GM23248 (cell line): Measurements from ENCODE around the gene SSR3. TPM values are rescaled to one million over a fixed set of nuclear protein-coding genes. Genes with fewer than 3 reads are reported as not detected.
A peak's percentile ranks its signal among the peaks of the same experiment; 100 is the strongest.
"Not testable (repeated sequence)": the region's sequence is repeated elsewhere in the genome, so short reads cannot be mapped to it uniquely, and the experiment has no call there.

Source experiments
- DNase-seq: peaks from one replicate; pipeline ENCODE4 v3.0.0-alpha.2; 2015
- H2AFZ ChIP-seq: fragments of 200-600 bp; sonication (generic); 2 replicates; pipeline ENCODE4 v1.6.1; 2016; ENCODE audit warnings: antibody characterized with exemption
- H3F3A ChIP-seq: fragments of 200-600 bp; sonication (generic); 2 replicates; pipeline ENCODE4 v1.6.1; 2016; ENCODE audit warnings: mild to moderate bottlenecking, antibody characterized with exemption, mixed run types; ENCODE audit not compliant: insufficient read depth
- H3K27ac ChIP-seq: fragments of 200-600 bp; sonication (generic); 2 replicates; pipeline ENCODE4 v1.5.1; 2016; ENCODE audit warnings: mild to moderate bottlenecking
- H3K27me3 ChIP-seq: fragments of 200-600 bp; sonication (generic); replicated peaks from 2 replicates; pipeline ENCODE4 v1.6.1; 2016; ENCODE audit warnings: mild to moderate bottlenecking; ENCODE audit not compliant: insufficient read depth
- H3K36me3 ChIP-seq: fragments of 200-600 bp; sonication (generic); 2 replicates; pipeline ENCODE4 v1.6.1; 2016; ENCODE audit warnings: low read depth, mild to moderate bottlenecking
- H3K4me1 ChIP-seq: fragments of 200-600 bp; sonication (generic); 2 replicates; pipeline ENCODE4 v1.6.1; 2016; ENCODE audit warnings: mild to moderate bottlenecking; ENCODE audit not compliant: insufficient read depth
- H3K4me2 ChIP-seq: fragments of 200-600 bp; sonication (generic); one replicate; pipeline ENCODE4 v1.6.1; 2016; ENCODE audit warnings: mild to moderate bottlenecking; ENCODE audit not compliant: unreplicated experiment
- H3K4me3 ChIP-seq: fragments of 200-600 bp; sonication (generic); 2 replicates; pipeline ENCODE4 v1.5.1; 2016; ENCODE audit warnings: mild to moderate bottlenecking
- H3K79me2 ChIP-seq: fragments of 200-600 bp; sonication (generic); 2 replicates; pipeline ENCODE4 v1.6.1; 2016; ENCODE audit warnings: mild to moderate bottlenecking; ENCODE audit not compliant: insufficient read depth
- H3K9ac ChIP-seq: fragments of 200-600 bp; sonication (generic); 2 replicates; pipeline ENCODE4 v1.6.1; 2016; ENCODE audit warnings: mild to moderate bottlenecking
- H3K9me2 ChIP-seq: fragments of 200-600 bp; sonication (generic); 2 replicates; pipeline ENCODE4 v1.6.1; 2016; ENCODE audit warnings: mixed run types, mild to moderate bottlenecking, moderate library complexity; ENCODE audit not compliant: insufficient read depth
- H3K9me3 ChIP-seq: fragments of 200-600 bp; sonication (generic); one replicate; pipeline ENCODE4 v1.6.1; 2017; ENCODE audit warnings: low read depth
- H4K20me1 ChIP-seq: fragments of 200-600 bp; sonication (generic); 2 replicates; pipeline ENCODE4 v1.6.0; 2016; ENCODE audit not compliant: insufficient read depth
- EZH2 ChIP-seq: fragments of 200-600 bp; sonication (generic); IDR thresholded peaks from 2 replicates; pipeline ENCODE4 v1.6.1; 2018; ENCODE audit warnings: antibody characterized with exemption, mild to moderate bottlenecking; ENCODE audit not compliant: insufficient read depth, poor library complexity, severe bottlenecking
- EZH2phosphoT487 ChIP-seq: fragments of 200-600 bp; sonication (generic); IDR thresholded peaks from 2 replicates; pipeline ENCODE4 v1.6.1; 2018; ENCODE audit warnings: antibody characterized with exemption, moderate library complexity, mild to moderate bottlenecking, low read depth; ENCODE audit not compliant: insufficient read depth
- WGBS, 2 experiments: methylation state at CpG; one replicate each; pipeline ENCODE4 v1.1.6; 2015 to 2017; ENCODE audit warnings: low lambda C conversion rate in 2 of 2, low coverage in 1 of 2; ENCODE audit errors: missing lambda C conversion rate in 2 of 2; 5-methylcytosine and 5-hydroxymethylcytosine counted together
- in situ Hi-C: fragments of 300-500 bp; cut with MboI; formaldehyde crosslinking; loops from 2 replicates; pipeline ENCODE4 v1.15.0; 2020
- polyA plus RNA-seq: library from polyadenylated mRNA; unstranded; fragments of >200 nt; fragmentation: Nextera tagmentation; extraction: Ambion mirVana; gene quantifications from 2 replicates; pipeline ENCODE4 v1.2.1, GENCODE V29; 2016
- total RNA-seq: library from RNA; depleted of rRNA; stranded (reverse); fragments of >200 nt; shearing (Covaris generic); gene quantifications from 2 replicates; pipeline ENCODE4 v1.2.3, GENCODE V29; 2014

SSR3 gene
- total and polyA plus RNA-seq, 2 experiments from 2014 or later: 409 to 566 TPM

GRCh38 chr3:156594219-156594683 is 39.3 kb upstream of the SSR3 start:
- Histone ChIP-seq H3K4me1 (peaks cover 9% of the 10 kb centered on the region; the same call in 1 of the 2 replicates), H3K9ac (peak overlapping the region; percentile 40; the same call in 1 of the 2 replicates), H3K9me3 (no peaks in the 10 kb centered on the region), H3F3A (no peaks in the 10 kb centered on the region), H2AFZ (peak overlapping the region; percentile 87), H3K36me3 (no peaks in the 10 kb centered on the region), H3K4me3 (peak overlapping the region; percentile 66), H3K79me2 (no peaks in the 10 kb centered on the region), H3K27me3 (no peaks in the 10 kb centered on the region), H3K4me2 (peak overlapping the region; percentile 94), H3K9me2 (no peaks in the 10 kb centered on the region), H4K20me1 (no peaks in the 10 kb centered on the region), H3K27ac (no peak overlapping the region)
- TF ChIP-seq EZH2 (no peak), EZH2phosphoT487 (no peak)
- peak; percentile 32 for DNase-seq
- 4 to 12% methylated on average over 7 of the region's 7 CpGs for WGBS, 2 experiments
- in situ Hi-C loops: no loop called here

GRCh38 chr3:156593814-156594213 is 38.9 kb upstream of the SSR3 start:
- Histone ChIP-seq H3K4me1 (peaks cover 9% of the 10 kb centered on the region; the same call in 1 of the 2 replicates), H3K9ac (0 out of 2 replicates have a peak overlapping the region, but pooled peaks have one; percentile 40), H3K4me2 (peak overlapping the region; percentile 94), H4K20me1 (no peaks in the 10 kb centered on the region), H3F3A (no peaks in the 10 kb centered on the region), H3K27me3 (no peaks in the 10 kb centered on the region), H3K27ac (no peak overlapping the region), H3K79me2 (no peaks in the 10 kb centered on the region), H3K9me2 (no peaks in the 10 kb centered on the region), H3K36me3 (no peaks in the 10 kb centered on the region), H3K4me3 (peak overlapping the region; percentile 66), H2AFZ (peak overlapping the region; percentile 87), H3K9me3 (no peaks in the 10 kb centered on the region)
- TF ChIP-seq EZH2phosphoT487 (no peak), EZH2 (no peak)
- DNase-seq: no peak
- in situ Hi-C loops: no loop called here

GRCh38 chr3:156589806-156590205 is 34.9 kb upstream of the SSR3 start:
- in situ Hi-C loops, H3K4me3 ChIP-seq, H3K27ac ChIP-seq, H3K79me2 ChIP-seq, DNase-seq, H3K9ac ChIP-seq, H3K4me2 ChIP-seq, H3K4me1 ChIP-seq, H3K36me3 ChIP-seq, H3K9me2 ChIP-seq, H3F3A ChIP-seq, H2AFZ ChIP-seq, H3K9me3 ChIP-seq, H4K20me1 ChIP-seq, H3K27me3 ChIP-seq: not testable (repeated sequence)
- WGBS, 2 experiments: 91 to 93% methylated on average over 5 of the region's 5 CpGs

- Histone ChIP-seq H3K27me3 (no peaks in the 10 kb centered on the region), H3K9ac (no peak overlapping the region), H3K9me2 (no peaks in the 10 kb centered on the region), H3K4me2 (no peak overlapping the region), H3K36me3 (no peaks in the 10 kb centered on the region), H3K9me3 (no peaks in the 10 kb centered on the region), H3K4me1 (no peaks in the 10 kb centered on the region), H4K20me1 (no peaks in the 10 kb centered on the region), H3K27ac (no peak overlapping the region), H3F3A (no peaks in the 10 kb centered on the region), H3K79me2 (no peaks in the 10 kb centered on the region), H2AFZ (no peak overlapping the region), H3K4me3 (no peak overlapping the region)
- DNase-seq: no peak
- TF ChIP-seq EZH2phosphoT487 (no peak), EZH2 (no peak)
- in situ Hi-C loops: no loop called here
- 93 to 100% methylated on average over 1 of the region's 1 CpG for WGBS, 2 experiments
Measured at GRCh38 chr3:156587760-156588069, 32.8 kb upstream of the SSR3 start.
